ENCODE data around the gene GGT1.
"Not testable (repeated sequence)": the region's sequence is repeated elsewhere in the genome, so short reads cannot be mapped to it uniquely, and the experiment has no call there.

Gene GGT1

GRCh38 chr22:24602847-24603769 is at the start of gene GGT1:
Gene GGT1 (plus strand): TSS chr22:24603193. CDS start chr22:24611082, 7,889 bp downstream.
- DNase-seq = not testable (repeated sequence)

DNA sequence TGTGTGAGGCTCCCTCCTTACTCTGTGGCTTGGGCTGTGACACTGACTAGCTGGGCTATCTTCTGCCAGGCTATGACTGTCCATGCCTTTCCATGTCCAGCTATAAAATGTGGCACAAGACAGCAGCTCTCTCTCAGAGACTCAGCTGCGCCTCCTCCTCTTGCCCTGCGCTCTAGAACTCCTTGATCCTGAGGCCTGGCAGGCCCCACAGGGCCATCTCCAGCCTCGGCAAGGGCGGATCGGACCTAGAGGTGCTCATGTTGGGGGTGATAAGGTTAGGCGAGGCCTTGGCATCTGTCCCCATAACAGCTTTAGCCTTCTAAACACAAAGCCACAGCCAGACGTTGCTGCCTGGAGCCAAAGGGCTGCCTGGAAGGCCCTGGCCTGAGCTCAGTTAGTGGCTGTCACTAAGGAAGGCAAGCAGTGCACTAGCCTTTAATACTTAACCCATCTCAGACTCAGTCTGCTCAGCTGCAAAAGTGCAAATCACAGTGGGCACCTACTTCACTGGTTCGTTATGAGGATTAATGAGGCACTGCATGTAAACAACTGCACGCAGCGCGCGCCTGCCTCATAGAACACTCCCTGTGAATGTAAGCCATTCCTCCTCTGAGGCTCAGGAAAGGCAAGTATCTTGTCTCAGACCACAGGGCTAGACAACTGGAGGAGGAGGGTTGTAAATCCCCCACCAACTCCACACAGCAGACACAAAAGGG is 49.2 kb upstream of the GGT1 start:
- no peak for DNase-seq

- DNase-seq = peak; percentile 41
Measured at GRCh38 chr22:24554313-24555164, 48.5 kb upstream of the GGT1 start, which contains the start of gene GUCD1. Gene GUCD1 (minus strand): TSS chr22:24555138. CDS start chr22:24554991, 147 bp downstream.

- DNase-seq = peak; percentile 100
Measured at GRCh38 chr22:24555165-24556039, 47.6 kb upstream of the GGT1 start, which contains the start of gene SNRPD3. Gene SNRPD3 (plus strand): TSS chr22:24555999. CDS start chr22:24557675, 1,676 bp downstream.

GRCh38 chr22:24559471-24559870 is 43.5 kb upstream of the GGT1 start:
- no peak for DNase-seq

DNA sequence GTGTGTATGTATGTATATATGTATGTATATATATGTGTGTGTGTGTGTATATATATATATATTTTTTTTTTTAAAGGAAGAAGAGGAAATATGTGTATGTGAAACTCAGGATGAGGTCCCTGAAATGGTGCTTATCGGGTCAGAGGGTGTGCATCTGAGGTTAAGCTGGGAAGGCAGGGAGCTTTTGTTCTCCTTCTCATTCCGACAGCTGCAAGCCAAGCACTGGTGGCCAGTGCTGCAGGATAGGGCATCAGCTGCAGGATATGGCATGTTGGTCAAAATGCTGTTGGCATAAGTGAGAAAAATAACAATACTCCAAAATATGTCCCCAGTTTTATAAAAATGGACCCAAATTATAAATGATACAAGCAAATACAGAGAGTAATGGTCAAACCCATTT is 39.7 kb upstream of the GGT1 start:
- DNase-seq = no peak

DNA sequence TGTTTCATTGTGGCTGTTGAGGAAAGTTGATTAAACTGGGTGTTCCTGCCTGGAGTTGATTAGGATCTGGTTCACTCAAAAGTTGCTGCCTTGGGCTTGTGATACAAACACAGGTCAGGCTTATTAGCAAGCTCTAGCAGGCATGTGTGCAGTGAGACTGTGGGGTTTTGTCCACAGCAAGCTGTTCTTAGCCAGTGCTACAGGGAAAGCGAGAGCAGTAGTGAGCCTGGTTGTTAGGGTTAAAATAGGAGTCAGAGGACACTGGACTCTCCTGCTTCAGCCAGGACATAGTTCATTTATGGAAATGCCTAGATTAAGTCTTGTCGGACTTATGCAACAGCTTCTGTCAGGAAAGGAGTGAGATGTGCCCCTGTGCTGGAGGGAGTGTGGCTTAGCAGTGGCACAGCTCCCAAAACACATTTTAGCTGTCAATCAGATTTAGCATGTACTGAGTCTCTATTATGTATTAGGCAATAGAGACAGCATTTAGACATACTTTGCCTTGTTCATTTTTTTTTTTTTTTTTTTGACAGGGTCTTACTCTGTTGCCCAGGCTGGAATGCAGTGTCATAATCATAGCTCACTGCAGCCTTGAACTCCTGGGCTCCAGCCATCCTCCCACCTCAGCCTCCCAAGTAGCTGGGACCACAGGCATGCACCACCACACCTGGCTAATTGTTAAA is 38.5 kb upstream of the GGT1 start:
- no peak for DNase-seq

- DNase-seq = no peak
Measured at GRCh38 chr22:24565077-24565476, 37.9 kb upstream of the GGT1 start.

- no peak for DNase-seq
Measured at GRCh38 chr22:24566899-24567511, 36.0 kb upstream of the GGT1 start.

GRCh38 chr22:24567668-24568067 is 35.3 kb upstream of the GGT1 start:
- DNase-seq = no peak

DNA sequence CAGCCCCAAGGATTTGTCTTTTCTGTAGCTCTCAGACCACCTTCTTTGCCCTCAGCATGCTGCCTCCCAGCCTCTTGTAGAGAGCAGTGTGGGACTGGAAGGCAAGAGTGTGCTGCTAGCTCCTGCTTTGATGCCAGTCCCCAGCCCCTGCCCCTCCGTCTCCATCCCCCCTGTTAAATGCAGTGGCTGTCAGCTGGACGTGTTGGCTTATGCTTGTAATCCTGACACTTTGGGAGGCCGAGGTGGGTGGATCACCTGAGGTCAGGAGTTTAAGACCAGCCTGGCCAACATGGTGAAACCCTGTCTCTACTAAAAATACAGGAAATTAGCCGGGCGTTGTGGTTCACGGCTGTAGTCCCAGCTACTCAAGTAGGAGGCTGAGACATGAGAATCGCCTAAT is 31.7 kb upstream of the GGT1 start:
- DNase-seq = no peak

- no peak for DNase-seq
Measured at GRCh38 chr22:24576778-24577177, 26.2 kb upstream of the GGT1 start.

DNA sequence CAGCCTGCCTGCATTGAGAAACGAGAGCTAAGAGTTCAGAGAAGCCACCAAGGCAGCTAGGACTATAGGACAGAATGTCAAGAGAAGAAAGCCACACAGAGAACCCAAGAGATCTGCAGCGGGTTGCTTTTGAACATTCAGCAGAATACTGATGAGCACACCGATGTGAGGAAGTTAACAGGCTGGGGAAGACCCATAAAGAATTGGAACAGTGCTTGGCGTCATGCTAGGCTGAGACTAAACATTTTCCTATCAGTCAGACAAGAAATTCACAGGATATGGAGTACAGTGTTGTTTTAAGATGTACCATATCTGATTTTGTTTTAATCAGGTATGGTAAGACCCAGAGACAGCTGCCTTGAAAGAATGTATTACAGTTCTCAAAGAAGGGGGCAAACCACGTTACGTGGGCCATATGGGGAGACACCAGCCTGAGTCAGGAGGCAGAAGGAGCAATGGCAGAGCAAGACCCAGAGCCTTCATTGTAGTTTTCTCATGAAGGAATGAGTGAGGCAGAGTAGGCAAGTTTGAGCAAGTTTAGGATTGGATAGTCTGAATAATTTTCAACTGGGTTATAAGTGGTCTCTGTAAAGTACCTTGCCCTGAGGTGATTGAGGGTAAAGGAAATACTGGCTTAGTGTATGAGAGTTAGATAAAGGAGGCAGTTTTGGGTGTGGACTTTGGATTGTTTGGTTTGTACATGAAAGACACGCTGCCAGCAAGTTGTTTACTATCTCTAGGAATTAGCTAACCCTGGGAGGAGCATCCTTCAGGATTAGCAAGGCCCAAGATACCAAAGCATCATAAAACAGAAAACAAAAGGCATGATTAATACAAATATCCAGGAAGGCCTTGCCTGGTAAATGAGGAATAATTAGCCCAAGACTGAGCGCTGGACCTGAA is 24.4 kb upstream of the GGT1 start:
- no peak for DNase-seq

GRCh38 chr22:24579258-24579601 is 23.8 kb upstream of the GGT1 start:
- DNase-seq = no peak

DNA sequence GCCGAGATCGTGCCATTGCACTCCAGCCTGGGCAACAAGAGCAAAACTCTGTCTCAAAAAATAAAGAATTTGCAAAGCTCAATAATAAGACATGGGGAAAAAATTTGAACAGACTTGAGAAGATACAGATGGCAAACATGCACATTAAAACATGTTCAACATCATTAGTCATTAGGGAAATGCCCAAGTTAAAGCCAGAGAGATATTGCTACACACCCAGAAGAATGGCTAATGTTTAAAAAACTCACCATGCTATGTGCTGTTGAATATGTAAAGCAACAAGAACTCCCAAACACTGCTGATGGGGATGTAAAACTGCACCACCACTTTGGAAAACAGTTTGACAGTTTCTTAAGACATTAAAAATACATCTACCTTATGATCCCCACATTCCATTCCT is 22.7 kb upstream of the GGT1 start:
- DNase-seq = no peak

DNA sequence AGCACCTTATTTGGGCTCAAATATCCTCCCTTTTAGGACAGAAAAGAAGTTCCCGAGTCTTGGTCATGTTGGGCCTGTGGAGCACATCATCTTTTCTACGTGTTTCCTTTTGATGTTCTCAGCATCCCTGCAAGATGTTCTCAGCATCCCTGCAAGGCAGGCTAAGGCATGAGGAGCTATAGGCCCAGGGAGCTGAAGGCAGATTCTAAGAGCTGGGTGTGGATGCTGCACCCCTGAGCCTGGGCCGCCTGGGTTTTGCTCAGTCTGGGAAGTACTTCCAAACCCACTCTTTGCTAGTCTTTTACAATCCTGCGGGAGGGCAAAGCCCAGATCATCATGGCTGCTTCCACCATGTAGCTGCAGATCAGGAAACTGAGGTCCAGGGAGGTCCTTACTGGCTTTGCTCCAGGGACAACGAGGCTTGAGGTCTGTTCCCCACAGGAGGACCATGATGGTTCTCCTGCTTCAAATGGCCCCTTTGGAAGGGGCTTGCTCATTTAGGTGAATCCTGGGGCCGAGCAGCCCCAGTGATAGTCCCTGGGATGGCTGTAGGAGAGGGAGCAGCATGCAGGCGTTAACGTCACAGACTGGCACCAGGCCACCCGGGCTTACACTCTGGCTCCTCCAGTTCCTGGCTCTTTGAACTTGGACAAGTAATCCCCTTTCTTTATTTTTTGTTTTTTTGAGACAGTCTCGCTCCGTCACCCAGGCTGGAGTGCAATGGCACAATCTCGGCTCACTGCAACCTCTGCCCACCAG is 20.8 kb upstream of the GGT1 start:
- no peak for DNase-seq

DNA sequence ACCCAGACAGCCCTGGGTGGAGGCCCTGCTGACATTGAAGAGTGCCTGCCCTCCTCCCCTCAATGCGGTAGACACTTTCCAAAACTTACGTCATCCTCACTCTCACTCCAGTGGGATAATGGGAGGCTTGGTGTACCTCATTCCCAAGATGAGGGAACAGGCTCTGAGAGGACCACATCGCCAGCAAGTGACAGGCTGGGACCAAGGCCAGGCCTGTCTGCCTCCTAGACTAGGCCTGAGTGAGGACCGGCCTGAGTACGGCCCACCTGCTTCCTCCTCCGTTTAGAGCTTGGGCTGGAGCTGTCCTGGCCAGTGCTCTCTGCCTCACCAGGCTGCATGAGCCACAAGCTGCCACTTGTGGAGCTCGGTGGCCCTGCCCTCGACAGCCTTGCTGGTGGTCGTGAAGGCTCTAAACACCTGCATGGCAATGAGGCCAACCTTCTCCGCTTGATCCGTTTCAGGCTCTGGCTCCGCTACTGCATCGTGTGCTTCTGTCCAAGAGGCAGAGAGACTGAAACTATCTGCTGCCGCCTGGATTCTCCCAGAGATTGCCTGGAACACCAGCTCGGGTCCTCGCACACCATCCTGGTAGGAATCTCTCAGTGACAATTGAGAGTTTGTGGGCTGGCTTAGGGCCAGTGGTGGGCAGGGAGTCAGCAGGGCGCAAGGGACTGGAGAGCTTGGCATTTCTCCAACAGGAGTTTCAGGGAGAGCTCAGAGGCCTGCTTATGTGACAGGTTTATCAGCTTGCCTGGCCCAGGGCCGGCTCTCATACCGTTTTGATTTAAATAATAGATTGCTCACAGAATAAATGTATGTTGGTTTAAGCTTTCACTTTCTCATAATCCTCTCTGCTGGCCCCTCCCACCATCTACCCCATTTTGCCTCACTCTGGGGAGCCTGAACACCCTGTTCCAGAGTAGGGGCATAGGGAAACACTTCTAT is 19.5 kb upstream of the GGT1 start:
- no peak for DNase-seq
